D341Med (cell line): Measurements from ENCODE around the gene ZAR1L.

Experiments
- DNase-seq: peaks from one replicate; pipeline ENCODE4 v3.0.0; 2012; ENCODE audit warnings: low spot score

The ZAR1L gene

DNA sequence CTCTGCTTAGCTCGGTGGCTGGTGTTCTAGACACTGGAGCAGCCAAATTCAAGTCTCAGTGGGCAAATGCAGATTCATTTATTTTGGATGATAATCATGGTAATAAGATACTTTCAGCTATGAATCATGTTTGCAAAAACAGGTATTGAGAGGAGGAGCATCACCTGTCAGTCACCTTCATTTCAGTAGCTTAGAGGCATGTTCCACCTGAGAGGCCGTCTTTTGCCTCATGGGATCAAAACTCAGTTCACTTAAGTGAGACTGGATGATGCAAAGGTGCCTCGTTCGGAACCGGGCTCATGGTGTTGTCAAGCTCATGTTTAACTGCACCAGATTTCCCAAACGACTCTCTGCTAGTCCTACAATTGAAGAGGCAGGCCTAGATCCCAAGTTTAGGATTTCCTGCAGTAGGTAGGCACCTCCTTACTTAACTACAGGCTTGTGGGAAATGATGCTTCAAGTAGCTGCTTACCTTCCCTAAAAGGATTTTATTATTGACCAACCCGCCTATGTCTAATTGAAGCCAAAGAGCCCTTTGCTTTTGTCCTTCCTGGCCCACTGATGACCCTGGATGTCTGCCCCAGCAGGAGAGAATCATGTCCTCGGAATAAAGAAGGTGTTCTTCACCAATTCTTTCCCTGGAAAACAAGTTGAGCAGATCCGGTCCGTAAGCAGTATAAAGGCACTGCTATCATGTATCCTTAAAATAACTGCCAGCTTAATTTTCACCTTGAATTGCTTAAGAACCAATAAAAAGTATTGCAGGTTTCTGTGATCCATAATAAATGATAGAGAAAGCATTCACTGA lies 60.0 kb downstream of the ZAR1L start:
- DNase-seq, result no peak

DNA sequence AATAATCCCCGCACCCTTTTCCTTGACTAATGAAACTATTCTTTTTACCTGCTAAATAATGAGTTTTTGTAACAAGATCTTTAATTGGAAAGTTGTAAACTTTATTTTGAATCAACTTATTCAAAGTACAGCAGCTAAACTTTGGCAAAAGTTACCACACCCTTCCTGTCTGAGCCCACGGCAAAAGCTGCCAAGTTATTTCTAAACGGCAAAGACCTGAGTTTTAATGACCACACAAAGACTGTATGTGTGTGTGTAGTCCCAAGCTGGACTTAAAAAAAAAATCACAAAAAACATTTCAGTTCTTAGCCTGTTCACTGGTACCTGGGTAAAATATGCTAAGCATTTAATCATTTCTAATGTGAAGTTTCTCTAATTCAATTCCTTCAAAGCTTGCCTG lies 60.7 kb downstream of the ZAR1L start:
- DNase-seq, result no peak

DNA sequence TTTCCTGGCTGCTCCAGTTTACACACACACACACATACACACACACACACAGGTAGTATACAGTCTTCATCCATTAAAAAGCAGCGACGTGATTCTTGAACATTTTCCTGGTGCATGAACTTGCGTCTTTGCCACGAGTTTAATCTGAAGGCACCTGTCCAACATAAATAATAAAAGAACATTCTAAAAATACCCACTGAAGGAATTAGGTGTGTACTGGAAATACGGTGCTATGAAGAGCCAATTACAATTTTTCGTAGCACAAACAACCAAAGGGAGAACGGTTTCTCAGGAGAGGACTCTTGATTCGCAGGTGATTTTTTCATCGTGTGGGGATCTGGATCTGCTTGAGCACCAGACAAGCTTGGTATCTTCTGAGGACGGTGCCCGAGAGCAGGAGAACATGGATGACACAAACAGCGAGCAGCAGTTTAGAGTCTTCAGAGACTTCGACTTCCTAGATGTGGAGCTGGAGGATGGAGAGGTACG lies 61.2 kb downstream of the ZAR1L start:
- DNase-seq, result no peak
